Heart right ventricle (tissue), 16 donors: ENCODE results near the gene PMEPA1. TPM values are rescaled to one million over a fixed set of nuclear protein-coding genes. Genes with fewer than 3 reads are reported as not detected.

Source experiments
- ATAC-seq, 8 donors: fragments of 200-7000 bp; cut with Tn5 transposase; one replicate each; pipeline ENCODE4 v1.9.1; 2020; ENCODE audit warnings: mild to moderate bottlenecking in 8 of 8, moderate library complexity in 8 of 8, moderate number of reproducible peaks in 1 of 8
- DNase-seq, 2 donors: peaks; one replicate each; pipeline ENCODE4 v3.0.0-alpha.2; 2020
- H3K27ac ChIP-seq, 10 donors: fragments of 200-600 bp; sonication (generic) in 2 of 10; one replicate each; pipeline versions ENCODE4 v1.5.0 to v1.8.0; 2020 to 2022; ENCODE audit warnings: mild to moderate bottlenecking in 3 of 10
- H3K27me3 ChIP-seq, 7 donors: fragments of 200-600 bp; one replicate each; pipeline ENCODE4 v1.8.0; 2021 to 2022; ENCODE audit warnings: mild to moderate bottlenecking in 2 of 7
- H3K36me3 ChIP-seq, 9 donors: fragments of 200-600 bp; sonication (generic) in 1 of 9; one replicate each; pipeline versions ENCODE4 v1.5.0 to v1.8.0; 2020 to 2022; ENCODE audit warnings: mild to moderate bottlenecking in 2 of 9
- H3K4me1 ChIP-seq, 9 donors: fragments of 200-600 bp; sonication (generic) in 1 of 9; one replicate each; pipeline versions ENCODE4 v1.5.0 to v1.8.0; 2020 to 2022; ENCODE audit warnings: mild to moderate bottlenecking in 4 of 9
- H3K4me3 ChIP-seq, 10 donors: fragments of 200-600 bp; sonication (generic) in 2 of 10; one replicate each; pipeline versions ENCODE4 v1.5.0 to v1.8.0; 2020 to 2022; ENCODE audit warnings: mild to moderate bottlenecking in 7 of 10, moderate library complexity in 2 of 10
- H3K9me3 ChIP-seq, 11 donors: fragments of 200-600 bp in 10 of 11; sonication (generic) in 2 of 11; one replicate each; pipeline versions ENCODE4 v1.5.0 to v1.8.0; 2013 to 2022; ENCODE audit warnings: mild to moderate bottlenecking in 2 of 11, control low read depth in 1 of 11, moderate library complexity in 1 of 11
- WGBS, 2 donors: extraction: QIAGEN DNeasy Blood & Tissue Kit; methylation state at CpG; one replicate each; pipeline ENCODE4 v1.1.7; 2013; ENCODE audit warnings: inconsistent platforms in 1 of 2; 5-methylcytosine and 5-hydroxymethylcytosine counted together
- intact Hi-C, 10 donors: fragments of 100-400 bp; cut with DNase I; formaldehyde crosslinking; loops; one replicate each; pipeline versions ENCODE4 v1.11.1 to v1.14.2; 2022
- polyA plus RNA-seq, 2 donors: library from polyadenylated mRNA; stranded (reverse); fragments of 200-250 nt; gene quantifications; one replicate each; pipeline ENCODE4 v1.2.3, GENCODE V29; 2013
- total RNA-seq, 10 donors: library from RNA; stranded (reverse); fragmentation: NEBNext Ultra II Directional in 3 of 10; extraction: Animal tissue kit (Norgen Biotek cat#: 25700) in 3 of 10; gene quantifications; one replicate each; pipeline versions ENCODE4 v1.2.1 to v1.2.4, GENCODE V29; 2021 to 2023
- TF ChIP-seq, protein P1 (sequence below), 9 donors: fragments of 200-600 bp; sonication (generic) in 2 of 9; IDR thresholded peaks; one replicate each; pipeline versions ENCODE4 v1.5.0 to v1.8.0; 2021 to 2022; ENCODE audit warnings: antibody characterized with exemption in 9 of 9, mild to moderate bottlenecking in 5 of 9, moderate library complexity in 1 of 9
- donor health status: Arrhythmogenic right ventricular cardiomyopathy.
- donor health status: ischemic (EF 13 %, LVEDD 7.1; RV severe dilation, severe dysfunction).
- donor health status: healthy with polysubstance abuse.
- donor health status: DM: no; HTN: yes; CAD: no.
- donor health status: DM: no; HTN: no; CAD: no.
- donor health status: ischemic (EF 25% LVEDD 6.9; RV normal size, moderate dysfunction).
- donor health status: ischemic (EF 25% LVEDD 5.7; RV mildly dilated, moderate dysfunction).
- donor health status: healthy.
- donor health status: DM: yes; HTN: yes; CAD: no.
- donor health status: Ischemic cardiomyopathy.
- donor health status: ischemic (EF 35%, LVEDD 5.7; RV mildly dilated, moderate dysfunction).
- donor health status: nonischemic (EF 11% LVEDD 7.7; RV severe dilation, severe dysfunction).
- donor health status: DM: yes; HTN: yes; CAD: no.
- donor health status: PGD.
- donor health status: ischemic (EF 29% LVEDD 5.4; RV normal size, mild dysfunction).
- donor health status: nonischemic (EF 23%, LVEDD 6.1; RV moderate dilation, normal function).

PMEPA1 gene
- total and polyA plus RNA-seq, 12 donors = 10.5 to 81.8 (median 30.4) TPM

- Histone ChIP-seq H3K4me3 (no peak overlapping the region), H3K9me3 (no peaks in the 10 kb centered on the region), H3K4me1 (peaks cover 0 to 23% (median 0%) of the 10 kb centered on the region in 9 donors), H3K36me3 (peaks cover 0 to 16% (median 0%) of the 10 kb centered on the region in 9 donors), H3K27ac (no peak overlapping the region), H3K27me3 (peaks cover 0 to 23% (median 2%) of the 10 kb centered on the region in 7 donors)
- DNase-seq = no peak
- TF ChIP-seq, protein P1, sequence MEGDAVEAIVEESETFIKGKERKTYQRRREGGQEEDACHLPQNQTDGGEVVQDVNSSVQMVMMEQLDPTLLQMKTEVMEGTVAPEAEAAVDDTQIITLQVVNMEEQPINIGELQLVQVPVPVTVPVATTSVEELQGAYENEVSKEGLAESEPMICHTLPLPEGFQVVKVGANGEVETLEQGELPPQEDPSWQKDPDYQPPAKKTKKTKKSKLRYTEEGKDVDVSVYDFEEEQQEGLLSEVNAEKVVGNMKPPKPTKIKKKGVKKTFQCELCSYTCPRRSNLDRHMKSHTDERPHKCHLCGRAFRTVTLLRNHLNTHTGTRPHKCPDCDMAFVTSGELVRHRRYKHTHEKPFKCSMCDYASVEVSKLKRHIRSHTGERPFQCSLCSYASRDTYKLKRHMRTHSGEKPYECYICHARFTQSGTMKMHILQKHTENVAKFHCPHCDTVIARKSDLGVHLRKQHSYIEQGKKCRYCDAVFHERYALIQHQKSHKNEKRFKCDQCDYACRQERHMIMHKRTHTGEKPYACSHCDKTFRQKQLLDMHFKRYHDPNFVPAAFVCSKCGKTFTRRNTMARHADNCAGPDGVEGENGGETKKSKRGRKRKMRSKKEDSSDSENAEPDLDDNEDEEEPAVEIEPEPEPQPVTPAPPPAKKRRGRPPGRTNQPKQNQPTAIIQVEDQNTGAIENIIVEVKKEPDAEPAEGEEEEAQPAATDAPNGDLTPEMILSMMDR (IDR thresholded peaks at IDR 0.05) = no peak
- intact Hi-C loops = loop anchor here in 1 of 10 donors (10.0 kb wide), 1 partner anchor 570 kb away; no protein-coding TSS in a partner anchor
- WGBS, 2 donors = 88 to 92% methylated on average over 16 of the region's 16 CpGs
- no peak for ATAC-seq
These were observed 95.0 kb downstream of the PMEPA1 start for GRCh38 chr20:57614490-57615444.

GRCh38 chr20:57613481-57613921 lies 96.3 kb downstream of the PMEPA1 start:
- H3K27me3 ChIP-seq = peaks cover 0 to 36% (median 5%) of the 10 kb centered on the region in 7 donors

DNA sequence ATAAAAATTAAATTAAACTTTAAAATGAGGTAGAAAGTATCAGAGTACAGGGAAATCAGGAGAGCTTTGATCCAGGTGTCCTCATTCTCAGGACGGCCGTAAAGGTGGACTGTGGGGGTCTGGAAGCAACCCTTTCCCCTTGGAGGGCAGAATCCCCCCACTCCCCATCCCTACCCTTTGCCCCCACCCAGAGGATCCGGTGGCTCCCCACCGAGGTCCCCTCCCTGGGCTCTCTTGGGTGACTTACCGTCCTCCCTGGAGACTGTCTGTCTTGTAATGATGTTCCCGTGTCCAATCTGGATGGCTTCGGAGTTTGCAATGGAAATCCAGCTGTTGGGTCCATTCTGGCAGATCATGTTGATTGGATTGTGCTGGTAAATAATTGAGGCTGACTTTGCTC lies 96.9 kb downstream of the PMEPA1 start:
- no peak for DNase-seq
- Histone ChIP-seq H3K4me1 (peaks cover 0 to 6% (median 0%) of the 10 kb centered on the region in 9 donors), H3K27ac (no peak overlapping the region), H3K36me3 (peaks cover 0 to 18% (median 0%) of the 10 kb centered on the region in 9 donors), H3K4me3 (no peak overlapping the region), H3K9me3 (no peaks in the 10 kb centered on the region), H3K27me3 (peaks cover 0 to 42% (median 10%) of the 10 kb centered on the region in 7 donors)
- 90 to 94% methylated on average over 7 of the region's 7 CpGs for WGBS, 2 donors
- no peak for ATAC-seq
- intact Hi-C loops = loop anchor here in 1 of 10 donors (10.0 kb wide), 1 partner anchor 572 kb away; no protein-coding TSS in a partner anchor
- TF ChIP-seq, protein P1 (IDR thresholded peaks at IDR 0.05) = no peak

More at GRCh38 chr20:57613481-57613921, 96.3 kb downstream of the PMEPA1 start:
- TF ChIP-seq, protein P1 (IDR thresholded peaks at IDR 0.05) = no peak
- DNase-seq = no peak
- H3K4me1 ChIP-seq = peaks cover 0 to 12% (median 0%) of the 10 kb centered on the region in 9 donors
- no peak overlapping the region for H3K27ac ChIP-seq
- no peak overlapping the region for H3K4me3 ChIP-seq
- intact Hi-C loops = loop anchor here in 1 of 10 donors (10.0 kb wide), 1 partner anchor 571 kb away; no protein-coding TSS in a partner anchor
- WGBS, 2 donors = 86 to 87% methylated on average over 12 of the region's 12 CpGs
- no peak for ATAC-seq
- peaks cover 0 to 18% (median 0%) of the 10 kb centered on the region in 9 donors for H3K36me3 ChIP-seq
- H3K9me3 ChIP-seq = no peaks in the 10 kb centered on the region

GRCh38 chr20:57612436-57612835 lies 97.4 kb downstream of the PMEPA1 start:
- Histone ChIP-seq H3K9me3 (no peaks in the 10 kb centered on the region), H3K36me3 (peaks cover 0 to 18% (median 0%) of the 10 kb centered on the region in 9 donors), H3K27ac (no peak overlapping the region), H3K4me3 (no peak overlapping the region), H3K27me3 (peaks cover 0 to 42% (median 14%) of the 10 kb centered on the region in 7 donors), H3K4me1 (peaks cover 0 to 1% (median 0%) of the 10 kb centered on the region in 9 donors)
- intact Hi-C loops = loop anchor here in 1 of 10 donors (10.0 kb wide), 1 partner anchor 572 kb away; no protein-coding TSS in a partner anchor
- 89 to 91% methylated on average over 7 of the region's 7 CpGs for WGBS, 2 donors
- TF ChIP-seq, protein P1 (IDR thresholded peaks at IDR 0.05) = no peak
- DNase-seq (no peak), ATAC-seq (no peak)
